Psoas muscle (tissue), 8 donors: ENCODE results near the gene KIF21B. TPM values are rescaled to one million over a fixed set of nuclear protein-coding genes. Genes with fewer than 3 reads are reported as not detected.

Experiments
- ATAC-seq, 4 donors: fragments of 200-7000 bp; cut with Tn5 transposase; one replicate each; pipeline ENCODE4 v1.9.1; 2020; ENCODE audit warnings: moderate library complexity in 3 of 4, mild to moderate bottlenecking in 2 of 4
- DNase-seq, 2 donors: peaks; one replicate each; pipeline ENCODE4 v3.0.0-alpha.2; 2020
- H3K27ac ChIP-seq: fragments of 200-600 bp; one replicate; pipeline ENCODE4 v1.8.0; 2022
- H3K27me3 ChIP-seq, 3 donors: fragments of 200-600 bp in 1 of 3; one replicate each; pipeline versions ENCODE4 v1.6.1 to v1.8.0; 2013 to 2022; ENCODE audit warnings: low read length in 2 of 3, mild to moderate bottlenecking in 2 of 3, moderate library complexity in 1 of 3; ENCODE audit not compliant: insufficient read depth in 3 of 3
- H3K36me3 ChIP-seq, 2 donors: fragments of 200-600 bp in 1 of 2; one replicate each; pipeline versions ENCODE4 v1.6.1 to v1.8.0; 2013 to 2022; ENCODE audit warnings: low read depth in 1 of 2, mild to moderate bottlenecking in 1 of 2, moderate library complexity in 1 of 2; ENCODE audit not compliant: insufficient read depth in 1 of 2
- H3K4me1 ChIP-seq: fragments of 200-600 bp; one replicate; pipeline ENCODE4 v1.8.0; 2022
- H3K4me3 ChIP-seq: fragments of 200-600 bp; one replicate; pipeline ENCODE4 v1.8.0; 2022; ENCODE audit warnings: mild to moderate bottlenecking
- H3K9me3 ChIP-seq: fragments of 200-600 bp; one replicate; pipeline ENCODE4 v1.8.0; 2022
- WGBS, 3 donors: extraction: QIAGEN DNeasy Blood & Tissue Kit; methylation state at CpG; one replicate each; pipeline versions ENCODE4 v1.1.6 to v1.1.7; 2013; 5-methylcytosine and 5-hydroxymethylcytosine counted together
- intact Hi-C, 2 donors: fragments of 100-400 bp; cut with DNase I; formaldehyde crosslinking; loops; one replicate each; pipeline versions ENCODE4 v1.11.0 to v1.14.2; 2022
- polyA plus RNA-seq, 3 donors: library from polyadenylated mRNA; stranded (reverse); fragments of 200-250 nt; gene quantifications; one replicate each; pipeline ENCODE4 v1.2.3, GENCODE V29; 2013
- total RNA-seq, 4 donors: library from RNA; stranded (reverse); fragmentation: NEBNext Ultra II Directional in 2 of 4; extraction: Animal tissue kit (Norgen Biotek cat#: 25700) in 2 of 4; gene quantifications; one replicate each; pipeline versions ENCODE4 v1.2.1 to v1.2.4, GENCODE V29; 2021 to 2023
- TF ChIP-seq, protein P1 (sequence below): fragments of 200-600 bp; IDR thresholded peaks from one replicate; pipeline ENCODE4 v1.8.0; 2022; ENCODE audit warnings: antibody characterized with exemption
- donor health status: healthy with polysubstance abuse.
- donor health status: DM: no; HTN: no; CAD: no; lungs with moderate emphysema.
- donor health status: Bipolar disorder and iron deficiency.
- donor health status: healthy.
- donor health status: DM: yes; HTN: yes; CAD: no.
- donor health status: DM: no; HTN: no; CAD: no.
- donor health status: DM: no; HTN: no; CAD: no.
- donor health status: DM: yes; HTN: yes; CAD: no.

Gene KIF21B
- total and polyA plus RNA-seq, 7 donors: 0.04 to 0.81 (median 0.20) TPM

DNA sequence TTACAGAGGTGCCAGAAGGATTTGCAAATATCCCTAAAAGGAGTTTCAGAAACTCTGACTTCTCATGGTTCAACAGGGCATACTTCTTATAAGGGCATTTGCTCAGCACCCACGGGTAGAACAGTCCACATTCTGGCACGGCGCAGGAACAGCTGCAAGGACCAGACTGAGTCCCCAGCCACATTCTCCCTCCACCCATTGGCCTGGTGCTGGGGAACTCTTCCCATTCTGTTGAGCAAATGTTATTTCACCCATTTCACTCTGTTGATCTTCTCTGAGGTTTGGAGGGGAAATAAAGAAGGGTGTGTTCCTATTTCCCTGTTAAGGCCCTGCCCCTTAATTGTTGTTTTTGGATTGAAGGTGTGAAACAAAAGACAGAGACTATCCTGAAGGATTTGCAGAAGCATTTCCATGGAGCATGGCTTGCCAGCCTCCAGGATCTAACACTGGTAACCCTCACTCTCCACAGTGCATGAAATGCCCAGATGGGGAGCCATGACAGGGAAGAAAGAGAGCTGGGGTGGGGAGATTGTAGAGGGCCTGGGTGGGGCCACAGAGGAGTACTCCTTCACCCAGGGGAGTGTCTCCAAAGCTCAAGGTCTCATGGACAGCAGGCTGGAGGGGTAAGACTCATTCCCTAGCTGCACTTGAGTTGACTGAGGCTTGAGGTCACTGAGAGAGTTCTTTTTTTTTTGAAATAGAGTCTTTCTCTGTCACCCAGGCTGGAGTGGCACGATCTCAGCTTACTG, 93.8 kb downstream of the KIF21B start:
- TF ChIP-seq, protein P1, sequence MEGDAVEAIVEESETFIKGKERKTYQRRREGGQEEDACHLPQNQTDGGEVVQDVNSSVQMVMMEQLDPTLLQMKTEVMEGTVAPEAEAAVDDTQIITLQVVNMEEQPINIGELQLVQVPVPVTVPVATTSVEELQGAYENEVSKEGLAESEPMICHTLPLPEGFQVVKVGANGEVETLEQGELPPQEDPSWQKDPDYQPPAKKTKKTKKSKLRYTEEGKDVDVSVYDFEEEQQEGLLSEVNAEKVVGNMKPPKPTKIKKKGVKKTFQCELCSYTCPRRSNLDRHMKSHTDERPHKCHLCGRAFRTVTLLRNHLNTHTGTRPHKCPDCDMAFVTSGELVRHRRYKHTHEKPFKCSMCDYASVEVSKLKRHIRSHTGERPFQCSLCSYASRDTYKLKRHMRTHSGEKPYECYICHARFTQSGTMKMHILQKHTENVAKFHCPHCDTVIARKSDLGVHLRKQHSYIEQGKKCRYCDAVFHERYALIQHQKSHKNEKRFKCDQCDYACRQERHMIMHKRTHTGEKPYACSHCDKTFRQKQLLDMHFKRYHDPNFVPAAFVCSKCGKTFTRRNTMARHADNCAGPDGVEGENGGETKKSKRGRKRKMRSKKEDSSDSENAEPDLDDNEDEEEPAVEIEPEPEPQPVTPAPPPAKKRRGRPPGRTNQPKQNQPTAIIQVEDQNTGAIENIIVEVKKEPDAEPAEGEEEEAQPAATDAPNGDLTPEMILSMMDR: no peak
- no peak for DNase-seq
- Histone ChIP-seq H3K27me3 (no peaks in the 10 kb centered on the region), H3K4me1 (no peaks in the 10 kb centered on the region), H3K36me3 (no peaks in the 10 kb centered on the region), H3K4me3 (no peak overlapping the region), H3K9me3 (no peaks in the 10 kb centered on the region), H3K27ac (no peak overlapping the region)
- 41 to 56% (median 51%) methylated on average over 4 of the region's 4 CpGs for WGBS, 3 donors
- peak in 3 of 4 donors; percentile 61 to 72 (median 66) for ATAC-seq
- intact Hi-C loops: no loop called here

DNA sequence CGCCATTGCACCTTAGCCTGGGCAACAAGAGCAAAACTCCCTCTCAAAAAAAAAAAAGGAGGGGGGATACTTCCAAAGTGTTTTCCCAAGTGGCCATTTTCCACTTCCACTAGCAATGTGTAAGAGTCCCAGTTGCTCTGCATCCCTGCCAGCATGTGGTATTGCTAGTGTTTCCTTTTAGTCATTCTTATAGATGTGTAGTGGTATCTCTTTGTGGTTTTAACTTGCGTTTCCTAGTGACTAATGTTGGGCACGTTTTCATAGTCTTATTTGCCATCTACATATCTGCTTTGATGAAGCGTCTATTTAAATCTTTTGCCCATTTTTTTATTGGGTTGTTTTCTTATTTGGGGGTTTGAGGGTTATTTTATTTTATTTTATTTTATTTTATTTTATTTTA, 97.7 kb downstream of the KIF21B start:
- 78 to 89% (median 81%) methylated on average over 4 of the region's 4 CpGs for WGBS, 3 donors

DNA sequence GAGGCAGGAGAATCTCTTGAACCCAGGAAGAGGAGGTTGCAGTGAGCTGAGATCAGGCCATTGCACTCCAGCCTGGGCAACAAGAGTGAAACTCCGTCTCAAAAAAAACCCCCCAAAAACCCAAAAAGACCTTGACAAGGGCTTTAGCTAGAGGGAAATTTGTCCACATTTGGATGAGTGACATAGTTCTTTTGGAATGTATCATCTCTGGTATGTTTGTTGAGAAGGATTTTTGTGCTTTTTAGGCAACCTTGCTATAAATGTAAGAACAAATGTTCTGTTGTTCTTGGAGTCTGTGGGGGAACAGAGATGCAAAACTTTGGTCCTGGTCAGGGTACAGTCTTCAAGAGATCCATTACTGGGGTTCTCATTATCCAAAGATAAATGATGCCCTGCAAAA, 99.9 kb downstream of the KIF21B start:
- Histone ChIP-seq H3K27me3 (no peaks in the 10 kb centered on the region), H3K9me3 (no peaks in the 10 kb centered on the region), H3K36me3 (no peaks in the 10 kb centered on the region), H3K27ac (no peak overlapping the region), H3K4me3 (no peak overlapping the region), H3K4me1 (no peaks in the 10 kb centered on the region)
- intact Hi-C loops: no loop called here
- no peak for ATAC-seq
- DNase-seq: no peak
- TF ChIP-seq, protein P1: no peak
- WGBS, 3 donors: 45 to 86% (median 63%) methylated on average over 1 of the region's 1 CpG

More for the DNA sequence above, 97.7 kb downstream of the KIF21B start:
- ATAC-seq (no peak), DNase-seq (no peak)
- Histone ChIP-seq H3K27ac (no peak overlapping the region), H3K9me3 (no peaks in the 10 kb centered on the region), H3K36me3 (no peaks in the 10 kb centered on the region), H3K4me3 (no peak overlapping the region), H3K27me3 (no peaks in the 10 kb centered on the region), H3K4me1 (no peaks in the 10 kb centered on the region)
- TF ChIP-seq, protein P1: no peak
- intact Hi-C loops: no loop called here

DNA sequence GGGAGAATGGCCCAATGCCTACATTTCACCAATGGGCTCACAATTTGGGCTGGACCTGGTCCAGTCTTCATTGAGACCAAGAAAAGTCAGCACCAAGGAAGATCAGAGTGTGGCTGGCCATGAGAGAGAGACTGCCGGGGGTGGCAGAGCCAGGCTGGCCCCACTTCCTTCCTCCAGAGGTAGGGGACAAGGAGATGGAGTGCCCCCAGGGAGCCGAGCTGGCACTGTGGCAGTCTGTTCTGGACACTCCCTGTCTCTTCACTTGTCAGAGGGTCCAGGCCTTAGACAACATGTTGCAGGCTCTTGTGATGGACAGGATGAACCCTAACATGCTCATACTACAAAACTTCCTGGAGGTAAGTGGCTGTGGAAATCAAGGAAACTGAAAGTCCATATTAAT, 101.1 kb downstream of the KIF21B start:
- Histone ChIP-seq H3K4me1 (no peaks in the 10 kb centered on the region), H3K27me3 (no peaks in the 10 kb centered on the region), H3K36me3 (no peaks in the 10 kb centered on the region), H3K4me3 (no peak overlapping the region), H3K27ac (no peak overlapping the region), H3K9me3 (no peaks in the 10 kb centered on the region)
- intact Hi-C loops: no loop called here
- TF ChIP-seq, protein P1: no peak
- ATAC-seq: no peak
- whole genome bisulfite sequencing, 3 donors: 78 to 86% (median 80%) methylated on average over 2 of the region's 2 CpGs
- DNase-seq: no peak
